K562 (cell line): ENCODE results near the gene ZNF343. TPM values are rescaled to one million over a fixed set of nuclear protein-coding genes. Genes with fewer than 3 reads are reported as not detected.
A peak's percentile ranks its signal among the peaks of the same experiment; 100 is the strongest.

Source experiments
- ATAC-seq: fragments of 200-7000 bp; cut with Tn5 transposase; 3 replicates; pipeline ENCODE4 v1.9.1; 2020; ENCODE audit warnings: moderate library complexity
- BruUV-seq: library from RNA; stranded (reverse); fragments of 400-500 nt; replicated peaks from 2 replicates; lab custom pipeline; 2021; lab: Mats Ljungman, UMichigan
- CTCF ChIA-PET: fragments of 300-600 bp; formaldehyde crosslinking; extraction: SDS; loops from one replicate; lab custom pipeline; 2021; ENCODE audit warnings: low intra/inter-chr PET ratio; lab: Yijun Ruan, JAX
- POLR2A ChIA-PET: fragments of 300-600, 350-650 bp; sonication (Branson Sonifier 250); formaldehyde crosslinking; extraction: SDS; loops from one replicate; lab custom pipeline; 2021; ENCODE audit warnings: antibody characterized with exemption, inconsistent platforms; lab: Yijun Ruan, JAX
- DNase-seq, 4 experiments: peaks; one replicate each; pipeline versions ENCODE4 v3.0.0 to v3.0.0-alpha.2; 2011 to 2018; ENCODE audit warnings: low spot score in 3 of 4, mixed read lengths in 3 of 4; ENCODE audit errors: extremely low read depth in 1 of 4
- FAIRE-seq: peaks from 2 replicates; lab custom pipeline; 2011; peaks lifted over from hg19 to GRCh38; lab: Jason Lieb, UNC
- H2AFZ ChIP-seq: 2 replicates; pipeline ENCODE4 v1.6.0; 2011; ENCODE audit warnings: low read depth, low read length, control low read depth, inconsistent platforms
- H3K27ac ChIP-seq: fragments of 200-600 bp; 3 replicates; pipeline ENCODE4 v1.8.0; 2011; ENCODE audit warnings: low read depth, mild to moderate bottlenecking, control low read depth, inconsistent platforms, low read length, moderate library complexity, mixed read lengths; ENCODE audit errors: extremely low read depth
- H3K27me3 ChIP-seq, 2 experiments: fragments of 300-600 bp in 1 of 2; 2 replicates in 1 of 2; 3 replicates in 1 of 2; pipeline versions ENCODE4 v1.6.0 to v1.8.0; 2011; ENCODE audit warnings: inconsistent platforms in 2 of 2, low read length in 2 of 2, mild to moderate bottlenecking in 1 of 2, mixed read lengths in 1 of 2, moderate library complexity in 1 of 2; ENCODE audit not compliant: control insufficient read depth in 2 of 2, insufficient read depth in 2 of 2
- H3K36me3 ChIP-seq: fragments of 300-600 bp; 3 replicates; pipeline ENCODE4 v1.8.0; 2011; ENCODE audit warnings: mild to moderate bottlenecking, low read length, inconsistent platforms; ENCODE audit not compliant: control insufficient read depth, insufficient read depth
- H3K4me1 ChIP-seq, 2 experiments: fragments of 200-600 bp in 1 of 2; replicated peaks in 1 of 2; 2 replicates in 1 of 2; 3 replicates in 1 of 2; pipeline versions ENCODE4 v1.5.1 to v1.8.0; 2011; ENCODE audit warnings: inconsistent platforms in 2 of 2, low read length in 2 of 2, mild to moderate bottlenecking in 1 of 2, mixed read lengths in 1 of 2, moderate library complexity in 1 of 2; ENCODE audit not compliant: control insufficient read depth in 2 of 2, insufficient read depth in 2 of 2
- H3K4me2 ChIP-seq: 2 replicates; pipeline ENCODE4 v1.6.1; 2011; ENCODE audit warnings: low read length, control low read depth, inconsistent platforms, mixed read lengths; ENCODE audit not compliant: insufficient read depth
- H3K4me3 ChIP-seq: fragments of 200-600 bp; sonication (generic), shearing (Covaris generic); 2 replicates; pipeline ENCODE4 v1.5.1; 2016; ENCODE audit warnings: control low read depth, inconsistent platforms
- H3K79me2 ChIP-seq: fragments of 200-600 bp; 3 replicates; pipeline ENCODE4 v1.8.0; 2011; ENCODE audit warnings: low read length, inconsistent platforms; ENCODE audit not compliant: control insufficient read depth, insufficient read depth
- H3K9ac ChIP-seq, 2 experiments: 2 replicates each; pipeline versions ENCODE4 v1.6.0 to v1.6.1; 2011; ENCODE audit warnings: low read depth in 2 of 2, low read length in 2 of 2, control low read depth in 1 of 2, inconsistent platforms in 1 of 2, mild to moderate bottlenecking in 1 of 2, mixed read lengths in 1 of 2; ENCODE audit not compliant: insufficient read depth in 1 of 2
- H3K9me1 ChIP-seq: one replicate; pipeline ENCODE4 v1.6.0; 2011; ENCODE audit warnings: inconsistent platforms, mild to moderate bottlenecking, low read length, moderate library complexity; ENCODE audit not compliant: control insufficient read depth, insufficient read depth
- H3K9me3 ChIP-seq: replicated peaks from 2 replicates; pipeline ENCODE4 v1.5.1; 2011; ENCODE audit warnings: low read depth, low read length, inconsistent platforms; ENCODE audit not compliant: control insufficient read depth, insufficient read depth
- H4K20me1 ChIP-seq: replicated peaks from 2 replicates; pipeline ENCODE4 v1.6.1; 2011; ENCODE audit warnings: low read length, inconsistent platforms, mixed read lengths; ENCODE audit not compliant: control insufficient read depth, insufficient read depth
- CSDE1 ChIP-seq, 2 experiments: fragments of 450-650 bp; IDR thresholded peaks; 2 replicates each; pipeline ENCODE4 v1.6.1; 2016; ENCODE audit warnings: mild to moderate bottlenecking in 1 of 2
- CTCFL ChIP-seq: IDR thresholded peaks from 2 replicates; pipeline ENCODE4 v1.6.1; 2011; ENCODE audit warnings: borderline replicate concordance, low read depth, mild to moderate bottlenecking, moderate library complexity, low read length; ENCODE audit not compliant: insufficient read depth, poor library complexity, severe bottlenecking
- ILF3 ChIP-seq: fragments of 450-650 bp; IDR thresholded peaks from 2 replicates; pipeline ENCODE4 v1.6.1; 2018; ENCODE audit warnings: antibody characterized with exemption, mild to moderate bottlenecking, moderate library complexity, borderline replicate concordance
- MIER1 ChIP-seq: fragments of 450-650 bp; IDR thresholded peaks from 2 replicates; pipeline ENCODE4 v1.6.1; 2016; ENCODE audit warnings: antibody characterized with exemption, mild to moderate bottlenecking, low read depth
- MYBL2 ChIP-seq, 2 experiments: fragments of 450-650 bp in 1 of 2; sonication (generic) in 1 of 2; formaldehyde crosslinking in 1 of 2; IDR thresholded peaks; 2 replicates each; pipeline versions ENCODE4 v1.6.1 to v1.8.1; 2017 to 2022; ENCODE audit warnings: borderline replicate concordance in 1 of 2, inconsistent platforms in 1 of 2, low read depth in 1 of 2, mild to moderate bottlenecking in 1 of 2, missing genetic modification reagents in 1 of 2, moderate library complexity in 1 of 2
- NR3C1 ChIP-seq: sonication (generic); formaldehyde crosslinking; IDR thresholded peaks from 2 replicates; pipeline ENCODE4 v1.8.1; 2022; ENCODE audit warnings: missing genetic modification reagents
- PHF20 ChIP-seq: fragments of 450-650 bp; IDR thresholded peaks from 2 replicates; pipeline ENCODE4 v1.6.1; 2018; ENCODE audit not compliant: partially characterized antibody
- PTRF ChIP-seq: fragments of 450-650 bp; IDR thresholded peaks from 2 replicates; pipeline ENCODE4 v1.6.1; 2016; ENCODE audit warnings: mild to moderate bottlenecking, missing genetic modification characterization, missing compliant biosample characterization
- ZNF197 ChIP-seq: fragments of 200-800 bp; sonication (Bioruptor generic); IDR thresholded peaks from 2 replicates; pipeline ENCODE4 v1.6.1; 2016; ENCODE audit warnings: low read depth, missing genetic modification characterization, missing compliant biosample characterization
- ZNF224 ChIP-seq: sonication (generic); formaldehyde crosslinking; IDR thresholded peaks from 2 replicates; pipeline ENCODE4 v1.8.0; 2022; ENCODE audit warnings: mild to moderate bottlenecking, missing genetic modification reagents
- ZNF324 ChIP-seq: fragments of 250-450 bp; sonication (Bioruptor Pico); IDR thresholded peaks from 2 replicates; pipeline ENCODE4 v1.4.0; 2020; ENCODE audit warnings: mild to moderate bottlenecking
- ZNF79 ChIP-seq: fragments of 250-450 bp; sonication (Bioruptor Pico); IDR thresholded peaks from 2 replicates; pipeline ENCODE4 v1.4.0; 2020; ENCODE audit warnings: low read depth, mild to moderate bottlenecking, moderate library complexity
- WGBS: fragments of 100-300 bp; shearing (Covaris generic); methylation state at CpG from one replicate; pipeline ENCODE4 v1.1.6; 2016; ENCODE audit warnings: low coverage, mixed read lengths; ENCODE audit not compliant: insufficient coverage; ENCODE audit errors: missing lambda C conversion rate; 5-methylcytosine and 5-hydroxymethylcytosine counted together
- in situ Hi-C: fragments of 300-500 bp; cut with MboI; formaldehyde crosslinking; loops from 4 replicates; pipeline ENCODE4 v1.15.0; 2018; ENCODE audit warnings: inconsistent platforms, mixed read lengths
- intact Hi-C: fragments of 100-400 bp; cut with micrococcal nuclease; formaldehyde crosslinking; loops from 2 replicates; pipeline ENCODE4 v1.14.2; 2022
- polyA plus RNA-seq, 8 experiments: library from polyadenylated mRNA; depleted of rRNA in 4 of 8; stranded (reverse) in 5 of 8; unstranded in 3 of 8; fragments of >200 nt; fragmentation: Nextera tagmentation in 2 of 8; fragmentation: Illumina TruSeq in 1 of 8; extraction: Ambion mirVana in 2 of 8; extraction: Trizol in 1 of 8; gene quantifications; 2 replicates each; pipeline versions ENCODE4 v1.2.1 to v1.2.3, GENCODE V29; 2011 to 2014; ENCODE audit warnings: inconsistent platforms in 1 of 8, missing spikeins in 1 of 8
- total RNA-seq, 7 experiments: library from RNA; depleted of rRNA in 6 of 7; stranded (reverse); fragments of >200 nt in 6 of 7; fragmentation: Illumina TruSeq in 2 of 7; extraction: Trizol in 2 of 7; gene quantifications; 2 replicates each; pipeline versions ENCODE4 v1.2.1 to v1.2.3, GENCODE V29; 2011 to 2021; ENCODE audit warnings: low replicate concordance in 1 of 7
- TF ChIP-seq, protein P1 (sequence below): fragments of 250-450 bp; sonication (Bioruptor Pico); IDR thresholded peaks from 2 replicates; pipeline ENCODE4 v1.8.0; 2021; ENCODE audit warnings: borderline replicate concordance, mild to moderate bottlenecking, moderate library complexity; ENCODE audit not compliant: poor library complexity, severe bottlenecking
- TF ChIP-seq, protein P2 (sequence below): fragments of 450-650 bp; IDR thresholded peaks from one replicate; pipeline ENCODE4 v1.6.1; 2018; ENCODE audit warnings: mild to moderate bottlenecking, moderate library complexity; ENCODE audit not compliant: partially characterized antibody
- TF ChIP-seq, protein P3 (sequence below), 2 experiments: IDR thresholded peaks; 2 replicates each; pipeline ENCODE4 v1.6.1; 2011; ENCODE audit warnings: borderline replicate concordance in 1 of 2, control low read depth in 1 of 2, low read depth in 1 of 2, low read length in 1 of 2, mild to moderate bottlenecking in 1 of 2, mixed read lengths in 1 of 2, moderate library complexity in 1 of 2; ENCODE audit not compliant: insufficient read depth in 1 of 2, insufficient read length in 1 of 2, poor library complexity in 1 of 2, severe bottlenecking in 1 of 2; ENCODE audit errors: extremely low read depth in 1 of 2

Gene ZNF343
- total and polyA plus RNA-seq, 9 of the 15 experiments (the other 6 are each of a cell fraction or from before 2014, with no cell fraction given): 1.4 to 9.8 (median 6.4) TPM

GRCh38 chr20:2528671-2529271 is 20.1 kb upstream of the ZNF343 start:
- no peak for FAIRE-seq
- WGBS: 73% methylated on average over 10 of the region's 10 CpGs
- intact Hi-C loops: loop anchor here (5.0 kb wide), 1 partner anchor 124 kb away; the partner anchor contains the start of gene NOP56
- ATAC-seq: no peak
- Histone ChIP-seq H2AFZ (peak overlapping the region; percentile 51; the same call in 1 of the 2 replicates), H3K36me3 (no peaks in the 10 kb centered on the region), H4K20me1 (no peaks in the 10 kb centered on the region), H3K4me3 (no peak overlapping the region), H3K79me2 (peaks cover 10% of the 10 kb centered on the region; the same call in 1 of the 3 replicates), H3K9ac (no peak overlapping the region), H3K27ac (no peak overlapping the region), H3K27me3 (no peaks in the 10 kb centered on the region), H3K4me1 (peaks cover 8 to 16% of the 10 kb centered on the region in 2 experiments; a peak in 4 of 5 replicates), H3K9me3 (no peaks in the 10 kb centered on the region), H3K4me2 (no peak overlapping the region), H3K9me1 (no peaks in the 10 kb centered on the region)
- POLR2A ChIA-PET: no interaction called here
- DNase-seq: no peak
- CTCF ChIA-PET: no interaction called here
- no TSS peak for BruUV-seq
- in situ Hi-C loops: no loop called here
- TF ChIP-seq, protein P1, sequence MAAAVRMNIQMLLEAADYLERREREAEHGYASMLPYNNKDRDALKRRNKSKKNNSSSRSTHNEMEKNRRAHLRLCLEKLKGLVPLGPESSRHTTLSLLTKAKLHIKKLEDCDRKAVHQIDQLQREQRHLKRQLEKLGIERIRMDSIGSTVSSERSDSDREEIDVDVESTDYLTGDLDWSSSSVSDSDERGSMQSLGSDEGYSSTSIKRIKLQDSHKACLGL: no peak
- no peak for TF ChIP-seq PHF20
- TF ChIP-seq, protein P2, sequence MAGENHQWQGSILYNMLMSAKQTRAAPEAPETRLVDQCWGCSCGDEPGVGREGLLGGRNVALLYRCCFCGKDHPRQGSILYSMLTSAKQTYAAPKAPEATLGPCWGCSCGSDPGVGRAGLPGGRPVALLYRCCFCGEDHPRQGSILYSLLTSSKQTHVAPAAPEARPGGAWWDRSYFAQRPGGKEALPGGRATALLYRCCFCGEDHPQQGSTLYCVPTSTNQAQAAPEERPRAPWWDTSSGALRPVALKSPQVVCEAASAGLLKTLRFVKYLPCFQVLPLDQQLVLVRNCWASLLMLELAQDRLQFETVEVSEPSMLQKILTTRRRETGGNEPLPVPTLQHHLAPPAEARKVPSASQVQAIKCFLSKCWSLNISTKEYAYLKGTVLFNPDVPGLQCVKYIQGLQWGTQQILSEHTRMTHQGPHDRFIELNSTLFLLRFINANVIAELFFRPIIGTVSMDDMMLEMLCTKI: no peak
- TF ChIP-seq ZNF224: no peak
- TF ChIP-seq CTCFL: no peak
- TF ChIP-seq, protein P3, sequence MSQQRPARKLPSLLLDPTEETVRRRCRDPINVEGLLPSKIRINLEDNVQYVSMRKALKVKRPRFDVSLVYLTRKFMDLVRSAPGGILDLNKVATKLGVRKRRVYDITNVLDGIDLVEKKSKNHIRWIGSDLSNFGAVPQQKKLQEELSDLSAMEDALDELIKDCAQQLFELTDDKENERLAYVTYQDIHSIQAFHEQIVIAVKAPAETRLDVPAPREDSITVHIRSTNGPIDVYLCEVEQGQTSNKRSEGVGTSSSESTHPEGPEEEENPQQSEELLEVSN (IDR thresholded peaks at IDR 0.05; ENCODE audit: borderline replicate concordance in 1 of 2, extremely low read depth in 1 of 2, insufficient read depth in 1 of 2, insufficient read length in 1 of 2, low read depth in 1 of 2, low read length in 1 of 2, poor library complexity in 1 of 2, severe bottlenecking in 1 of 2): no peak
- no peak for TF ChIP-seq ZNF197 (CRISPR knock-in tag)
- no peak for TF ChIP-seq MYBL2 (IDR thresholded peaks at IDR 0.05; ENCODE audit: low read depth)
- no peak for TF ChIP-seq MYBL2 (CRISPR knock-in tag; IDR thresholded peaks at IDR 0.05; ENCODE audit: borderline replicate concordance)
- TF ChIP-seq NR3C1 (CRISPR knock-in tag): no peak
- TF ChIP-seq CSDE1 (IDR thresholded peaks at IDR 0.05): no peak
- no peak for TF ChIP-seq MIER1
- TF ChIP-seq ZNF79 (CRISPR knock-in tag): no peak
- no peak for TF ChIP-seq ILF3
- TF ChIP-seq ZNF324 (CRISPR knock-in tag): no peak
- no peak for TF ChIP-seq PTRF (tag)
